ENCODE results near the gene RUNX2. TPM values are rescaled to one million over a fixed set of nuclear protein-coding genes. Genes with fewer than 3 reads are reported as not detected.
A peak's percentile ranks its signal among the peaks of the same experiment; 100 is the strongest.

RUNX2 gene
- polyA plus RNA-seq, 1 of the 3 experiments (the other 2 are of a cell fraction), result 4.4 TPM

- Histone ChIP-seq H3K9me2 (no peaks in the 10 kb centered on the region), H3K9ac (no peak overlapping the region), H3K27me3 (ENCODE audit: insufficient read depth) (no peaks in the 10 kb centered on the region), H3K36me3 (replicated peaks in 1 of 2; ENCODE audit: control insufficient read depth in 1 of 2, insufficient read depth in 2 of 2, low read length in 1 of 2) (no peaks in the 10 kb centered on the region), H3F3A (replicated peaks; ENCODE audit: insufficient read depth) (peaks cover 9% of the 10 kb centered on the region), H4K20me1 (ENCODE audit: insufficient read depth) (no peaks in the 10 kb centered on the region), H3K4me3 (ENCODE audit: low read depth in 2 of 2, low read length in 1 of 2) (no peak overlapping the region), H3K4me2 (no peak overlapping the region), H3K9me3 (no peaks in the 10 kb centered on the region), H3K4me1 (ENCODE audit: control insufficient read depth in 1 of 2, insufficient read depth in 2 of 2, low read depth in 1 of 2, low read length in 1 of 2) (no peaks in the 10 kb centered on the region), H3K79me2 (ENCODE audit: insufficient read depth) (no peaks in the 10 kb centered on the region), H2AFZ (ENCODE audit: low read depth) (no peak overlapping the region; the same call in 1 of the 2 replicates), H3K27ac (ENCODE audit: low read depth in 2 of 2, low read length in 1 of 2) (peak overlapping the region in 1 of 2 experiments; percentile 19; a peak in 1 of 4 replicates)
- 36% methylated on average over 3 of the region's 3 CpGs for WGBS (ENCODE audit: low lambda C conversion rate)
- POLR2A ChIA-PET, result no interaction called here
- no peak for DNase-seq
- TF ChIP-seq MAX (IDR thresholded peaks at IDR 0.05; ENCODE audit: low read depth) (no peak), FOSL2 (IDR thresholded peaks at IDR 0.05; ENCODE audit: borderline replicate concordance, low read depth) (peak; percentile 28; the same call in 1 of the 2 replicates)
- CTCF ChIA-PET, result no interaction called here
These were observed 338.7 kb downstream of the RUNX2 start for GRCh38 chr6:45666846-45667245.

GRCh38 chr6:45667300-45667699, 339.2 kb downstream of the RUNX2 start:
- ChIA-PET POLR2A (no interaction called here), CTCF (no interaction called here)
- H3K4me3 ChIP-seq (ENCODE audit: low read depth in 2 of 2, low read length in 1 of 2), result no peak overlapping the region
- H3K9me3 ChIP-seq, result no peaks in the 10 kb centered on the region
- H3K79me2 ChIP-seq (ENCODE audit: insufficient read depth), result no peaks in the 10 kb centered on the region
- peaks cover 9% of the 10 kb centered on the region for H3F3A ChIP-seq (replicated peaks; ENCODE audit: insufficient read depth)
- no peaks in the 10 kb centered on the region for H3K4me1 ChIP-seq (ENCODE audit: control insufficient read depth in 1 of 2, insufficient read depth in 2 of 2, low read depth in 1 of 2, low read length in 1 of 2)
- DNase-seq, result no peak
- WGBS (ENCODE audit: low lambda C conversion rate), result 35% methylated on average over 5 of the region's 6 CpGs
- H3K9me2 ChIP-seq, result no peaks in the 10 kb centered on the region
- no peaks in the 10 kb centered on the region for H3K27me3 ChIP-seq (ENCODE audit: insufficient read depth)
- H3K27ac ChIP-seq (ENCODE audit: low read depth in 2 of 2, low read length in 1 of 2), result peak overlapping the region in 1 of 2 experiments; percentile 19; a peak in 1 of 4 replicates
- no peak overlapping the region for H3K9ac ChIP-seq
- H4K20me1 ChIP-seq (ENCODE audit: insufficient read depth), result no peaks in the 10 kb centered on the region
- H2AFZ ChIP-seq (ENCODE audit: low read depth), result no peak overlapping the region; the same call in 1 of the 2 replicates
- H3K4me2 ChIP-seq, result no peak overlapping the region
- TF ChIP-seq EZH2phosphoT487 (IDR thresholded peaks at IDR 0.05; ENCODE audit: borderline replicate concordance, low read depth) (no peak), CTCF (IDR thresholded peaks at IDR 0.05) (no peak), MEF2A (IDR thresholded peaks at IDR 0.05; ENCODE audit: borderline replicate concordance, low read depth) (no peak), EP300 (IDR thresholded peaks at IDR 0.05; ENCODE audit: borderline replicate concordance in 1 of 2, low read depth in 1 of 2, low read length in 1 of 2) (no peak), SMC3 (IDR thresholded peaks at IDR 0.05; ENCODE audit: low read depth, low read length) (no peak)
- H3K36me3 ChIP-seq (replicated peaks in 1 of 2; ENCODE audit: control insufficient read depth in 1 of 2, insufficient read depth in 2 of 2, low read length in 1 of 2), result no peaks in the 10 kb centered on the region

- H3K4me3 ChIP-seq (ENCODE audit: low read depth in 2 of 2, low read length in 1 of 2), result no peak overlapping the region
- DNase-seq, result no peak
- H3K9me3 ChIP-seq, result no peaks in the 10 kb centered on the region
- H3K79me2 ChIP-seq (ENCODE audit: insufficient read depth), result no peaks in the 10 kb centered on the region
- no peak overlapping the region for H3K4me2 ChIP-seq
- no peaks in the 10 kb centered on the region for H3K9me2 ChIP-seq
- no peaks in the 10 kb centered on the region for H3K4me1 ChIP-seq (ENCODE audit: control insufficient read depth in 1 of 2, insufficient read depth in 2 of 2, low read depth in 1 of 2, low read length in 1 of 2)
- no peak overlapping the region for H3K9ac ChIP-seq
- WGBS (ENCODE audit: low lambda C conversion rate), result 60% methylated on average over 1 of the region's 5 CpGs
- CTCF ChIA-PET, result no interaction called here
- no peak overlapping the region for H3K27ac ChIP-seq (ENCODE audit: low read depth in 2 of 2, low read length in 1 of 2)
- no peak overlapping the region for H2AFZ ChIP-seq (ENCODE audit: low read depth)
- H3K27me3 ChIP-seq (ENCODE audit: insufficient read depth), result no peaks in the 10 kb centered on the region
- POLR2A ChIA-PET, result no interaction called here
- peaks cover 9% of the 10 kb centered on the region for H3F3A ChIP-seq (replicated peaks; ENCODE audit: insufficient read depth)
- no peaks in the 10 kb centered on the region for H4K20me1 ChIP-seq (ENCODE audit: insufficient read depth)
- H3K36me3 ChIP-seq (replicated peaks in 1 of 2; ENCODE audit: control insufficient read depth in 1 of 2, insufficient read depth in 2 of 2, low read length in 1 of 2), result no peaks in the 10 kb centered on the region
- TF ChIP-seq GABPA (IDR thresholded peaks at IDR 0.05; ENCODE audit: low read depth) (no peak), FOXM1 (IDR thresholded peaks at IDR 0.05; ENCODE audit: low read depth) (no peak), IRF3 (IDR thresholded peaks at IDR 0.05; ENCODE audit: low read depth, low read length) (no peak), REST (IDR thresholded peaks at IDR 0.05; ENCODE audit: low read depth, low read length) (no peak), MAX (IDR thresholded peaks at IDR 0.05; ENCODE audit: low read depth) (no peak), RCOR1 (IDR thresholded peaks at IDR 0.05; ENCODE audit: low read length) (no peak), FOXJ3 (CRISPR knock-in tag; IDR thresholded peaks at IDR 0.05) (no peak), USF1 (IDR thresholded peaks at IDR 0.05; ENCODE audit: borderline replicate concordance, low read depth) (no peak)
These were observed 339.6 kb downstream of the RUNX2 start for GRCh38 chr6:45667766-45668165.
